Medulla oblongata (tissue), 1 donor: ENCODE data around the gene SETD5.
"Not testable (repeated sequence)": the region's sequence is repeated elsewhere in the genome, so short reads cannot be mapped to it uniquely, and the experiment has no call there.

Source experiments
- DNase-seq: peaks from one replicate; pipeline ENCODE4 v3.0.0-alpha.2; 2015; ENCODE audit errors: extremely low spot score

The SETD5 gene

DNA sequence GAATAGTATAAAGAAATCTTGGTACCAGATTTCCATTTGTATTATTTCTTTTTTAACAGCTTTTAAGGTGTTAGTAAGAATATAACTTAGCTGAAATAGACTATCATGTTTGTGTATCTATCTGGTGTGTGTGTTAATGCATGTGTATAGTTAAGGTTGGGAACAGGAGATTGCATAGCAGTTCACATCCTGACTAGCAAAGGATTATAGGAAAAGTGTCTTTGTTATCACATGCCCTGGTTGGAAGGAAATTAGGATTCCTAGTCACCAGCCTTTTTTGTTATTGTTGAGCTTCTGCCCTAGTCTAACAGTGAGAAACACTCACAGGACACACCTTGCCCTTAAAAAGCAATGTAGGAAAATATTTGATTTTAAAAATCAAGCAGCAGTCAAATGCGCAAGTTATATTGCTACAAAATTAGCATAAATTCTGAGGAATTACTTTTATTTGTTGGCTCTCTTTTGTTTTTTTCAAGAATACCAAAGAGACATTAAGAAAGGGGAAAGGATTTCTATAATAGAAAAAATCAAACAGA lies 58.2 kb downstream of the SETD5 start:
- DNase-seq = no peak

GRCh38 chr3:9467451-9467850 lies 70.0 kb downstream of the SETD5 start:
- DNase-seq = no peak

GRCh38 chr3:9468460-9468859 lies 71.0 kb downstream of the SETD5 start:
- no peak for DNase-seq

GRCh38 chr3:9469986-9470385 lies 72.6 kb downstream of the SETD5 start:
- no peak for DNase-seq

GRCh38 chr3:9473496-9474065 lies 76.2 kb downstream of the SETD5 start:
- DNase-seq = no peak

DNA sequence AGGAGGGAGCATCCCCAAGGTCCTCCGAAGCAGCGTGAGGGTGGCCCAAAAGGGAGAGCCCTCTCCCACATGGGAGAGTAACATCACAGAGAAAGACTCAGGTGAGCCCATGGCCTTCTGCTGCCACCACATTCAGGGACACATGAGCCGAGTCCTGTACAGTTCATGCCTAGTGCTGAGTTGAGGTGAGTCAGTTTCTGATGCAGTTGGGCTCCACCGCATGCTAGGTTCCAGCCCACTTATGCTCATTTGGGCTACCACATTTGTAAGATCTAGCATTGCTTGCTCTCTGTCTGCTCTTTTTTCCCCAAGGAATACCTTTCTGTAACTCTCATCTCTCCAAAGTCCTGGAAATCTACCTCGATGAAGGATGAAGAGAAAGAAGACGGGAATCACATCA lies 77.1 kb downstream of the SETD5 start:
- no peak for DNase-seq

DNA sequence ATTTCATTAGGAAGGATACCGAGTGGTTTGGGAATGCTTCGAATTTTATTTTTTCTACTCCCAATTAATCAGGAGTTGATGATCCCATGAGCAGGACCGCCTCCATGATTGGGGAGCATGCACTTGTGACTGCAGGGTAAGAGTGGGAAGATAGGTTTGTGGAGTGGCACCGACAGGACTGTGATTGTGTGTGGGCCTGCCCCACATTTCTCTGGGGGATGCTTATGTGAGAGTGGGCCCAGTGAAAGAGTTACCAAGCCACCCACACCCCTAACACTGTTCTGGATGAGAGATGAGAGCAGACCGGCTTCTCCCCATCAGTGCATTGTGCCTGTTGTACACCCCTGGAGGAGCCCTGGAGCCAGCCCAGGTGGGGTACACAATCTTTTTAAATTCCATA lies 79.5 kb downstream of the SETD5 start:
- no peak for DNase-seq

DNA sequence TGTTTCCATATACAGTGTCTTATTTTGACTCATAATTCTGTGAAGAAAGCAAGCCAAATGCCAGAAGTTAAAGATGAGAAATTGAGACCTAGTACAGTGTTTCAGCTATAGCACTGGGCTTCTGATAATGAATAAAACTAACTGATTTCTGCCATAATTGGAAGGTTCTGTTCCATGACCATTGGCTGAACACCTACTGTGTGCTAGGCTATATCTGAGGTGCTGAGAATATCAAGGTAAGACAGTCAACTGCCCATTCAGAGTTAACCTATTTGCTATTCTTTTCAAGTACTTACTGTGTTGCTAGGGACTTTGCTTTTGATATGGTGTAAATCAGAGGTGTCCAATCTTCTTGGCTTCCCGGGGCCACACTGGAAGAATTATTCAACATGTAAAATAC lies 82.8 kb downstream of the SETD5 start:
- no peak for DNase-seq

GRCh38 chr3:9485248-9485647 lies 87.8 kb downstream of the SETD5 start:
- no peak for DNase-seq

DNA sequence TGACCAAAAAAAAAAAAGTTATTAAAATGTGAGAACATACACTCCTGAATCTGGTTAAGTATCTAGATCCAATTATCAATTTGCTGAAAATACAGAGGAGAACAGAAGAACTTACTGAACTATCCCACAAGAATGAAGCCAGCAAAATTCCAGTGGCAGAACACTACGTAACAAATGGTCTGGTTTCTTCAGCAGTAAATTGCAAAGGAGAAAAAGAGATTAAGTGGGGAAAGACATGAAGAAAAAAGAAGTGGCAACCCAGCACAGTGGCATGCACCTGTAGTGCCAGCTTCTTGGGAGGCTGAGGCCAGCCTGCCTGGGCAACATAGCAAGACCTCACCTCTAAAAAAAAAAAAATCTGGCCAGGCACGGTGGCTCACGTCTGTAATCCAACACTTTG lies 94.1 kb downstream of the SETD5 start:
- DNase-seq = no peak

GRCh38 chr3:9494036-9494435 lies 96.6 kb downstream of the SETD5 start:
- not testable (repeated sequence) for DNase-seq

GRCh38 chr3:9496893-9497292 lies 99.5 kb downstream of the SETD5 start:
- no peak for DNase-seq

DNA sequence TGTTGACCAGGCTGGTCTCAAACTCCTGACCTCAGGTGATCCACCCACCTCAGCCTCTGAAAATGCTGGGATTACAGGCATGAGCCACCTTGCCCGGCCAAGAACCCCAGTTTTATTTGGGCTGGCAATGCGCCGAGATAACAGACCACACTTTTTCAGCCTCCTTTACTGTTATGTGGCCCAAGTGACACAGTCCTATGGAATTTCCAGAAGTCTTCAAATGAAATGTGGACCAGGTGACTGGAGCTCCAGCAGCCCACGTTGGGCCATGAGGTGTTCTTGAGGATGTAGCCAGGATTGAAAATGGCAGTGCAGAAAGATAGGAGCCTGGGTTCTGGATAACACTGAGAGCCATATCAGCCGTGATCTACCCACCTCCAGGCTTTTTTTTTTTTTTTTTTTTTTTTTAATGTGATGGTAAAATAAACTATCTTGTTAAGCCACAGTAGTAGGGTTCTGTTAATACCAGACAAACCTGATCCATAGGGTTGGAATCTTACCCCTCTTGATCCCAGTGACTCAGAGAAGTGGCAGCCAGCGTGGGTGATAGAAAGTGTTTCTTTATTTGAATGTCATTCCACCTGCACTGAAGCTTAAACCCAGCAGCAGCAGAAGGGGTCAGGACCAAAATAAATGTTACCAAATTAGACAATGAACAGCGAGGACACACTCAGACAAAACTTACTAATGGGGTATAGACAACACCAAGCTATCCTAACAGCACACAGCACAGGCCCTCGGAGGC lies 100.6 kb downstream of the SETD5 start:
- DNase-seq = no peak

DNA sequence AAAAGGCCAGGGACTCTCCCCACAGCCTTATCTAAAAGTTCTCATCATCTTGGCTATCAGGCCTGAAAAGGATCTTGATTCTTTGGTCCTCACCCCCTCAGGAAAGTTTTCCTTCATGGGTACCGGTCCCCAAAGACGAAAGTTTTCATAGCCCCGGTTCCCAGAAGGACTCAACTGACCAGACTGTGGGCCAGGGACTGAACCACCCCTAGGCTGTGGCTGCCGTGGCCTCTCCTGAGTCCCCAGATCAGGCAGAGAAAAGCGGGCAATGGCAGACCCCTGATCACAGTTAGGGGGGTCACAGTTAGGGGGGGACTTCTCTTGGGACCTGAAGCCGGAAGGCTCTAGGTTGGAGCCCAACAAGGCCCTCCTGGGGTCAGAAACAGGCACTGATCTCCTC lies 101.4 kb downstream of the SETD5 start:
- no peak for DNase-seq

- no peak for DNase-seq
Measured at GRCh38 chr3:9499455-9500107, 102.2 kb downstream of the SETD5 start.

DNA sequence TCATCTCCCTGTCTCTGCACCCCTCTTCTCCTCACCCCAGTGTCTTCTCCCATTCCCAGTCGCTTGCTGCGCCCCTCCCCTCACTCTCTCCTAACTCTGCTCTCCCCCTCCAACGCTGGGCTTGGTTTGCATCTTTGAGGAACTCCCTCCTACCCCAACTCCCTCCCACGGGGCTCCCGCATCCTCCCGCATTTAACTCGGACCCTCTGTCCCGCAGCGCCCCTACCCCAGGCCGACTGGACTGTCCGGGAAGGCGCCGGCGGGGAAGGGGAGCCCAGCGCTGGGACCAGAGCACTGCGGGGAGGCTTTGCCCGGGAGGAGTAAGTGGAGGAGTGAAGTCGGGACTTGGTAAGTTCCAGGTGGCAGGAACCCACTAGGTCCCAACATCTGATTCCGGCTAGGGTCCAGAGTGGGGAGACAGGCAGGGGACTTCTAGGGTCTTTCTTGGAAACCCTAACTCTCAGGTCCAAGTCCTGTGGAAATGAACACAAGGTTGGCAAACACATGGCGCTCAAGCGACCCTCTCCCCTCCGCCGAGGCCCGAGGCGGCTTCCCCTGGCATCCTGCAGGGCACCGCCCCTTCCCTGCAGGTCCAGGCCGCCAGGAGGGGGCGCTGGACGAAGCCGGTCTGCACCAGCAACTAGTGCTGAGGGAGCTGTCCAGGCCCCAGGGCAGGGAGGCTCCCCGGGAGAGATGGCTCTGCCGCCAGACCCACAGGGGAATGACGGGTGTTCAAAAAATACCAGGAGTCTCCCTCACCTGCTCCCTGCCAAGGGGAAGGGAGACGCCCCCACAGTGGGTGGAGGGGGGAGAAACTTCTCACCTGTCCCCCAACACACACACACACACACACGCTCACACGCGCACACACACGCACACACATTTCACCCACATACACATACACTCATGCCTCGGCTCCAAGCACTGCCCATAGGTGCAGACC lies 103.0 kb downstream of the SETD5 start:
- DNase-seq = peak; percentile 19

DNA sequence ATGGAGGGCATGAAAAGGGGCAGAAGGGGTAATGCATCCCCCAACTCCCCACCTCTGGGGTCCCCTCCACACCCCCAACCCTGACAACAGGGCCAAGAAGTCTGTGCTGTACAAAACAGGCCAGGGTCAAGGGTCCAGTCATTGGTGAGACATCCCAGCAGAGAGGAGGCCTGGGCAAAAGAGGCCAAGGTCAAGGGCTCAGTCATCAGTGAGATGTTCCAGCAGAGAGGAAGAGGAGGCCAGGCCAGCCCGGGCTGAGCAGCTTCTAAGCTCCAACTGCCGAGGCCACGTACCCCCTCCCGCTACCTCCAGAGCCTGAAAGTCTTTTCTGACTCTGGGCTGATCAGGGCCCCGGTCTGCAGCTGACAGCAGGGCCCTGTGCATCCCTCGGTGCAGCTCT lies 103.8 kb downstream of the SETD5 start:
- DNase-seq = no peak

- DNase-seq = peak; percentile 68
Measured at GRCh38 chr3:9503283-9503682, 105.9 kb downstream of the SETD5 start.

DNA sequence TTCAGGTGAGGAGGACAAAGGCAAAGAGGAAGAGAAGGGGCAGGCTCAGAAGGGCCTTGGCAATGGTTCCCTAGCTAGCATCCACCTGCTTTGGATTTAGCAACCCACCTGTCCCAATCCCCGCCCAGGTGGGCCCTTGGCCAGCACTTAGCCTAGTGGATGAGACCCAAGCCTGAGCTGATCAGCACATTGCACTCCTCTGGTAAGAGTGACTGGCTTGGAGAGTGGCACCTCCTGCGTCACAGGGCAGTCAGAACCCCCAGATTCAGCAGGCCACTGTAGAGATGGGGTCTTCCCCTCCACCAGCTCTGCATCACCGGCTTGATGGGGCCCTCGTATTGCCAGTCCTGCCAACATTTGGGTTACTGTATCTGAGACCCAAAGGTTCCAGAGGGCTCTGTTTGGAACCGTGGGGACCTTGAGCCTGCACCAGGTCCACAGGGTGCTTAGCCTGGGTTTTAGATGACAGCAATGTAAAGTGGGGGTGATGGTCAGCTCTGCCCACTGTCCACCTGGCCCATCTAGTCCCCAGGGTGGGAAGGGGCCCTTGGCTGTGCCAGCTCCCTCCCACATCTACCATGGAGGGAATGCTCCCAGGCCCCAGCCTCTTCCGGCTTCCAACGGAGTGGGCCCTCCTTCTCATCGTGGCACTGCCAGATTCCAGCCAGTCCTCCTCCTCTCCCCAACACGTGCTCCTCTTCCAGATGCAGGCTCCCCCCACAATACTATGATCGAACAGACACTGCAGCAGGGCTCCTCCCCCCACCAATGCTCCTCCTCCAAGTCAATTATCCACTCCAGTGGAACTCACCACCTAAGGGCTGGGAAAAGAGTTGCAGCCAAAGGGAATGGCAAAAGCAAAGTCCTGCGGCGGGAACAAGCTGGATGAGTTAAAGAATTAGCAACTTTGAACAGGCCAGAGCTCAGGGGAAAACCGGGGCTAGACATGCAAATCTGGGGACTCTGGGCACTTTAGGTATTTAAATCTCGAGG lies 110.5 kb downstream of the SETD5 start:
- no peak for DNase-seq

DNA sequence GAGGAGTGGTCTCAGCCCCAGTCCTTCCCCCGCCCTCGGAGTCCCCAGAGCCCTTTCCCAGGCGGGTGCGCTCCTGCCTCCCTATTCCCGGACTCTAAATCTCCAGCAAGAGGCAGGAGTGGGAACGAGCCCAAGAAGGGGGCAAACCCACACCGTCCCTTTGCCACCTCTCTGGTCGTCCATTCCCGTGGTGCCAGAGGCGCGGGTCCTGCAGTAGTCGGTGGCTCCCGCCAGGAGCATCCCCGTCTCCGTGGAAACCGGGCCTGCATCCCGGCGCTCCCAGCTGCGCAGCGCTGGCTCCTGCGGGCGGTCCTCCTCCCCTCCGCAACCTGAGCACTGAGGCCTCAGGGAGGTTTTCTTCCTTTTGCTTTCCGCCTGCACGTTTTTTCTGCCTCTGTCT lies 111.4 kb downstream of the SETD5 start:
- no peak for DNase-seq
